GM06990 (cell line): ENCODE results near the gene EPHA10.

ENCODE experiments used
- DNase-seq: peaks from one replicate; pipeline ENCODE4 v3.0.0-alpha.2; 2011; ENCODE audit not compliant: insufficient read length; ENCODE audit errors: extremely low read depth
- H3K27me3 ChIP-seq: replicated peaks from 2 replicates; pipeline ENCODE4 v1.6.0; 2011; ENCODE audit warnings: low read length; ENCODE audit not compliant: control insufficient read depth, insufficient read depth
- H3K36me3 ChIP-seq: 2 replicates; pipeline ENCODE4 v1.5.1; 2011; ENCODE audit warnings: low read length; ENCODE audit not compliant: control insufficient read depth, insufficient read depth
- H3K4me3 ChIP-seq: replicated peaks from 2 replicates; pipeline ENCODE4 v1.5.1; 2011; ENCODE audit warnings: low read depth, mild to moderate bottlenecking, control low read depth, low read length
- CTCF ChIP-seq: IDR thresholded peaks from 2 replicates; pipeline ENCODE4 v1.5.1; 2011; ENCODE audit warnings: low read length, control low read depth, mild to moderate bottlenecking, inconsistent platforms; ENCODE audit not compliant: insufficient read depth, poor library complexity, severe bottlenecking

EPHA10 gene

DNA sequence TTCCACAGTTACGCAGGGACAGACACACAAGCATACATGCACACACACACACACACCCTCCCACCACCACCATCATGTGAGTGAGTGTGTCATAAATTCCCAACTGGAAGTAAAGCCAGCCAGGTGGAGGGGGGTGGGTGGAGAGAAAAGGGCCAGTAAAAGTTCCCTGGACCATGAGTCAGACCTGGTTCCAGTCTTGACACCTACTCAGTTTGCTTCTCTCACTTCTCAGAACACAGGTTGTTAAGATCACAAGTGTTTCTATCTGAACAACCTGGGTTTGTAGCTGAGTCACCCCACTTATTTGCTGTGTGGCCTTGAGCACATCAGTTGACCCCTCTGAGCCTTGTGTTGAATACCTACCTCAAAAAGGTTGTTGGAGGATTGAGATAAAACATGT, 9.6 kb downstream of the EPHA10 start:
- Histone ChIP-seq H3K4me3 (no peak overlapping the region), H3K36me3 (no peaks in the 10 kb centered on the region), H3K27me3 (peaks cover 5% of the 10 kb centered on the region)
- TF ChIP-seq CTCF, result no peak
- no peak for DNase-seq

DNA sequence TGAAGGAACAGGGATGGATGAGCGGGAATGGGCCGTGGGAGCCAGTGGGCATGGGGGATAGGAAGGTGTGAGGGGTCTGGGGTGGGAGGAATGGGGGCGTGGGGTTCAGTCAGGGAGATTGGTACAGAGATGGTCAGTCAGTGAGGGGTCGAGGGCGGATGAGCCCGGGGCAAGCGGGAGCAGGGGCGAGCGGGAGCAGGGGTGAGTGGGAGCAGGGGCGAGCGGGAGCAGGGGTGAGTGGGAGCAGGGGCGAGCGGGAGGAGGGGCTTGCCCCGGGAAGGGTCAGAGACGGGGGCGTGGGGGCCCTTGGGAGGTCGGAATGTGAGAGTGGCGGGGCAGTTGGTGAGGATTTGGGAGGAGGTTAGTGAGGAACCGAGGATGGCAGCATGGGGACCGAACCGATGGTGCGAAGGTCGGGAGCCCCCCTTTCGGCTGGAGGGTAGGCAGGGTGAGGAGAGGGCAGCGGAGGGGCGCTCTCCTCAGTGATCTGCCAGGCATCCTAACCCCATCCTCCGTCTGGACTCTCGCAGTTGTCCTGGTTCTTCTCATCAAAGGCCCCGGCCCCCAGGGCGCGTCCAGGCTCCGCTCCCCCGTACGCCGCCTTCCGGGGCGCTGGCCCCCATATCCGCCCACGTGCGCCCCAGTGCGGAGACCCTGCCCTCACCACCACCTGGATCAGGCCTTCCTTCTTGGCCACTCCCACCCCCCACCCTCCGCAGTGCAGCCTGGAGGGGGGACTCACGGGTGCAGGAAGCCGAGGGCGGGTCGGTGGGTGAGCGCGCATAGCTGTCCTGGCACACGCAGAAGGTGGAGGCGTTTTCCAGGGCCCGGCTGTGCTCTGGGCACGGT, 11.2 kb downstream of the EPHA10 start:
- no peak for TF ChIP-seq CTCF
- Histone ChIP-seq H3K27me3 (peaks cover 5% of the 10 kb centered on the region), H3K36me3 (no peaks in the 10 kb centered on the region), H3K4me3 (peak overlapping the region; percentile 30; the same call in 1 of the 2 replicates)
- no peak for DNase-seq

- no peak for TF ChIP-seq CTCF
- Histone ChIP-seq H3K36me3 (no peaks in the 10 kb centered on the region), H3K27me3 (peaks cover 5% of the 10 kb centered on the region), H3K4me3 (peak overlapping the region; percentile 30)
- DNase-seq, result peak; percentile 50
These were observed 12.1 kb downstream of the EPHA10 start for GRCh38 chr1:37752583-37753471.

GRCh38 chr1:37752213-37752582, 12.7 kb downstream of the EPHA10 start:
- TF ChIP-seq CTCF, result no peak
- no peak for DNase-seq
- Histone ChIP-seq H3K4me3 (peak overlapping the region; percentile 30; the same call in 1 of the 2 replicates), H3K36me3 (no peaks in the 10 kb centered on the region), H3K27me3 (peaks cover 5% of the 10 kb centered on the region)

DNA sequence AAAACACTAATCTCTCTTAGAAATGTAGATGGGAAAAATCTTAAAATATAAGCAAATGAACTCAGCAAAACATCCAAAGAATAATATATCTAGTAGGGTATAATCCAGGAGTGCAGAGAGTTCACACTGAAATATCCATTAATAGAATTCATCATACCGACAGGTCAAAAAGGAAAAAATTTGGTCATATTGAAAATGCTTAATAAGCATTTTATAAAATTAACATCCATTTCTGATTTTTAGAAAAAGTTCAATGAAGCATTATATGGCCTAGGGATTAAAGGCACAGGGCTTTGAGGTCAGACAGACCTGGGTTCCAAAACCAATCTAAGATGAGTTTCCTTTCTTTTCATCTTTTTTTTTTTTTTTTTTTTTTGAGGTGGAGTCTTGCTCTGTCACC, 16.4 kb downstream of the EPHA10 start:
- no peak for TF ChIP-seq CTCF
- no peak for DNase-seq
- Histone ChIP-seq H3K36me3 (no peaks in the 10 kb centered on the region), H3K4me3 (no peak overlapping the region), H3K27me3 (peaks cover 5% of the 10 kb centered on the region)
